Spleen (tissue), 11 donors: ENCODE data around the gene STAT2. TPM values are rescaled to one million over a fixed set of nuclear protein-coding genes. Genes with fewer than 3 reads are reported as not detected.

Source experiments
- DNase-seq: peaks from one replicate; pipeline ENCODE4 v3.0.0-alpha.2; 2020
- H3K27ac ChIP-seq, 8 donors: fragments of 200-600 bp; sonication (generic) in 7 of 8; 1 replicate in 4 of 8; 2 replicates in 4 of 8; pipeline versions ENCODE4 v1.5.0 to v1.8.0; 2016 to 2021; ENCODE audit warnings: inconsistent platforms in 4 of 8, mild to moderate bottlenecking in 4 of 8, moderate library complexity in 1 of 8
- H3K27me3 ChIP-seq, 7 donors: fragments of 200-600 bp; sonication (generic) in 6 of 7; replicated peaks in 1 of 7; 1 replicate in 4 of 7; 2 replicates in 3 of 7; pipeline versions ENCODE4 v1.5.0 to v1.8.0; 2016 to 2021; ENCODE audit warnings: inconsistent platforms in 3 of 7, mild to moderate bottlenecking in 1 of 7
- H3K36me3 ChIP-seq, 6 donors: fragments of 200-600 bp; sonication (generic) in 5 of 6; 1 replicate in 4 of 6; 2 replicates in 2 of 6; pipeline versions ENCODE4 v1.5.0 to v1.8.0; 2016 to 2021; ENCODE audit warnings: inconsistent platforms in 2 of 6
- H3K4me1 ChIP-seq, 6 donors: fragments of 200-600 bp; sonication (generic) in 5 of 6; 1 replicate in 3 of 6; 2 replicates in 3 of 6; pipeline versions ENCODE4 v1.5.0 to v1.8.0; 2016 to 2021; ENCODE audit warnings: inconsistent platforms in 3 of 6
- H3K4me3 ChIP-seq, 8 donors: fragments of 200-600 bp; sonication (generic) in 7 of 8; 1 replicate in 4 of 8; 2 replicates in 4 of 8; pipeline versions ENCODE4 v1.5.0 to v1.8.0; 2016 to 2021; ENCODE audit warnings: inconsistent platforms in 4 of 8, mild to moderate bottlenecking in 4 of 8, moderate library complexity in 2 of 8
- H3K9me3 ChIP-seq, 8 donors: fragments of 200-600 bp; sonication (generic) in 7 of 8; 1 replicate in 4 of 8; 2 replicates in 4 of 8; pipeline versions ENCODE4 v1.5.0 to v1.8.0; 2016 to 2021; ENCODE audit warnings: inconsistent platforms in 4 of 8
- POLR2A ChIP-seq, 3 donors: fragments of 450-650 bp; IDR thresholded peaks; one replicate each; pipeline ENCODE4 v1.5.1; 2017; ENCODE audit warnings: antibody characterized with exemption in 3 of 3, mild to moderate bottlenecking in 1 of 3
- POLR2AphosphoS5 ChIP-seq, 3 donors: sonication (generic); formaldehyde crosslinking; IDR thresholded peaks; one replicate each; pipeline ENCODE4 v1.5.1; 2017; ENCODE audit warnings: antibody characterized with exemption in 3 of 3
- WGBS, 5 donors: extraction: QIAGEN DNeasy Blood & Tissue Kit in 3 of 5; methylation state at CpG; one replicate each; pipeline versions ENCODE4 v1.1.5 to v1.1.7; 2013 to 2018; 5-methylcytosine and 5-hydroxymethylcytosine counted together
- intact Hi-C: fragments of 100-400 bp; cut with DNase I; formaldehyde crosslinking; loops from one replicate; pipeline ENCODE4 v1.15.0; 2023; ENCODE audit warnings: low total_unique reads
- polyA plus RNA-seq, 3 donors: library from polyadenylated mRNA; stranded (reverse); fragments of 200-250 nt; gene quantifications; one replicate each; pipeline ENCODE4 v1.2.1, GENCODE V29; 2013
- total RNA-seq, 7 donors: library from RNA; depleted of rRNA in 3 of 7; stranded (reverse); fragments of >200 nt in 3 of 7; fragmentation: NEBNext Ultra II Directional in 4 of 7; extraction: Animal tissue kit (Norgen Biotek cat#: 25700) in 4 of 7; gene quantifications; one replicate each; pipeline versions ENCODE4 v1.1.0 to v1.2.1, GENCODE V29; 2016 to 2021
- TF ChIP-seq, protein P1 (sequence below), 11 experiments: fragments of 200-600 bp in 7 of 11; fragments of 450-650 bp in 4 of 11; sonication (generic) in 4 of 11; IDR thresholded peaks in 8 of 11; conservative IDR thresholded peaks in 3 of 11; 1 replicate in 7 of 11; 2 replicates in 4 of 11; pipeline versions ENCODE4 v1.4.0 to v1.8.0; 2016 to 2021; ENCODE audit warnings: antibody characterized with exemption in 11 of 11, inconsistent platforms in 4 of 11, mild to moderate bottlenecking in 1 of 11
- donor health status: healthy with polysubstance abuse.
- donor health status: DM: no; HTN: no; CAD: no; lungs with moderate emphysema.
- donor health status: DM: no; HTN: no; CAD: no.
- donor health status: Bipolar disorder and iron deficiency.
- donor health status: healthy.
- donor health status: DM: no; HTN: no; CAD: no.
- donor health status: DM: yes; HTN: yes; CAD: no.

STAT2 gene
- total and polyA plus RNA-seq, 10 donors: 41.5 to 262 (median 230) TPM

DNA sequence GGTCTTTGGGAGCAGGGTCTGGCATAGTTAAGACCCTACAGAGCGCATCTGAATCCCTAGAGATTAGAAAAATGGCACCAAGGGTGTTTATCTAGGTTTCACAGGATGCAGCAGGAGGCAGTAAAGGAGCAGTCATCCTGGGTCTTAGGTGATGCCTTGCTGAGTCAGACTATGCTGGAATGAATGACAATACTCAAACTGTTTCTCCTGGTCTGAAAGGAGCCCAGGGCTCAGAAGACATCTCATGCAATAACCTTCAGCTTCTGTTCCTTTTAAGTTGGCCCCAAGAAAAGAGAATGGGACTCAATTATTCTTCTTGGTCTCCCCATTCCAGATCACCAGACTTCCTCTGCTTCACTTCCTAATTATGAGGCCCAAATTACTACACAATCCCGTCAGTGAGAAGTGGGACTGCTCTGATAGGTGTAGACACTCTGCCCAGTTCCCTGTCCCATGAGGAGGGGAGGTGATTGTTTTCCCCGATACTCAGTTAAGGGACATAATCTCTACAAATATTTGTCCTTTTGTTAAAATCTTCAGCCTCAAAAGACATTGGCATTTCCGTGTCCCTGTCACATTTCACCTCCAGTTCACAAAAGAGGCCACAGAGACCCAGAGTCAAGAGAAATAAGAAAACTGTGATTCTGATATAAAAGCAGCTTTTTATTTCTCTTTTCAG is 17.5 kb upstream of the STAT2 start:
- H3K27ac ChIP-seq: peak overlapping the region in 3 of 8 donors; percentile 73 to 85 (median 79)
- TF ChIP-seq, protein P1, sequence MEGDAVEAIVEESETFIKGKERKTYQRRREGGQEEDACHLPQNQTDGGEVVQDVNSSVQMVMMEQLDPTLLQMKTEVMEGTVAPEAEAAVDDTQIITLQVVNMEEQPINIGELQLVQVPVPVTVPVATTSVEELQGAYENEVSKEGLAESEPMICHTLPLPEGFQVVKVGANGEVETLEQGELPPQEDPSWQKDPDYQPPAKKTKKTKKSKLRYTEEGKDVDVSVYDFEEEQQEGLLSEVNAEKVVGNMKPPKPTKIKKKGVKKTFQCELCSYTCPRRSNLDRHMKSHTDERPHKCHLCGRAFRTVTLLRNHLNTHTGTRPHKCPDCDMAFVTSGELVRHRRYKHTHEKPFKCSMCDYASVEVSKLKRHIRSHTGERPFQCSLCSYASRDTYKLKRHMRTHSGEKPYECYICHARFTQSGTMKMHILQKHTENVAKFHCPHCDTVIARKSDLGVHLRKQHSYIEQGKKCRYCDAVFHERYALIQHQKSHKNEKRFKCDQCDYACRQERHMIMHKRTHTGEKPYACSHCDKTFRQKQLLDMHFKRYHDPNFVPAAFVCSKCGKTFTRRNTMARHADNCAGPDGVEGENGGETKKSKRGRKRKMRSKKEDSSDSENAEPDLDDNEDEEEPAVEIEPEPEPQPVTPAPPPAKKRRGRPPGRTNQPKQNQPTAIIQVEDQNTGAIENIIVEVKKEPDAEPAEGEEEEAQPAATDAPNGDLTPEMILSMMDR (IDR thresholded peaks at IDR 0.05 in 8 of 11, conservative IDR thresholded peaks at IDR 0.05 in 3 of 11): no peak
- TF ChIP-seq POLR2AphosphoS5 (IDR thresholded peaks at IDR 0.05): no peak
- no peak for TF ChIP-seq POLR2A (IDR thresholded peaks at IDR 0.05)
- H3K4me1 ChIP-seq: peaks cover 4 to 43% (median 29%) of the 10 kb centered on the region in 6 donors
- intact Hi-C loops: no loop called here
- no peaks in the 10 kb centered on the region for H3K27me3 ChIP-seq
- no peaks in the 10 kb centered on the region for H3K36me3 ChIP-seq
- 65 to 76% (median 73%) methylated on average over 4 of the region's 4 CpGs for WGBS, 5 donors
- H3K4me3 ChIP-seq: no peak overlapping the region
- H3K9me3 ChIP-seq: peaks cover 0 to 5% (median 0%) of the 10 kb centered on the region in 8 donors
- DNase-seq: no peak

DNA sequence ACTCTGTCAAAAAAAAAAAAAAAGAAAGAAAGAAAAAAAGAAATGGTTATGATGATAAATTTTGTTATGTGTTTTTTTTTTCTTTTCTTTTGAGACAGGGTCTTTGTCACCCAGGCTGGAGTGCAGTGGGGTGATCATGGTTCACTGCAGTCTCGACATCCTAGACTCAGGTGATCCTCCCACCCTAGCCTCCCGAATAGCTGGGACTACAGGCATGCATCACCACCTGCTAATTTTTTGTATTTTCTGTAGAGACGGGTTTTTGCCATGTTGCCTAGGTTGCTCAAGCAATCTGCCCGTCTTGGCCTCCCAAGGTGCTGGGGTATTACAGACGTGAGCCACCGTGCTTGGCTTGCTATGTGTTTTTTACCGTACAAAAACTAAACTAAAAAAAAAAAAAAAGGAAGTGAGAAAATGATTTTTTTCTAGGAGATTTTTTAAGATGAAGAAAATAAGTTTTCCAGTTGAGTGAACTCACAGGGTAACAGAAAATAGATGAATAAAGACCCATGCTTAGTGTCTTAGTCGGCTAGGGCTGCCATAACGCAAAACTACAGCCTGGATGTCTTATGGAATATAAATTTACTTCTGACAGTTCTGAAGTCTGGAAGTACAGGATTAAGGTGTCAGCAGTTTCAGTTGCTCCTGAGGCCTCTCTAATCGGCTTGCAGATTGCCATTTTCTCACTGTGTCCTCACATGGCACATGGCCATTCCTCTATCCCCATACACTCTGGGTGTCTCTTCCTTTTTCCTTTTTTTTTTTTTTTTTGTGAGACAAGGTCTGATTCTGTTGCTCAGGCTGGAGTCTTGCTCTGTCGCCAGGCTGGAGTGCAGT is 15.9 kb upstream of the STAT2 start:
- intact Hi-C loops: no loop called here
- WGBS, 5 donors: 47 to 66% (median 58%) methylated on average over 11 of the region's 11 CpGs

DNA sequence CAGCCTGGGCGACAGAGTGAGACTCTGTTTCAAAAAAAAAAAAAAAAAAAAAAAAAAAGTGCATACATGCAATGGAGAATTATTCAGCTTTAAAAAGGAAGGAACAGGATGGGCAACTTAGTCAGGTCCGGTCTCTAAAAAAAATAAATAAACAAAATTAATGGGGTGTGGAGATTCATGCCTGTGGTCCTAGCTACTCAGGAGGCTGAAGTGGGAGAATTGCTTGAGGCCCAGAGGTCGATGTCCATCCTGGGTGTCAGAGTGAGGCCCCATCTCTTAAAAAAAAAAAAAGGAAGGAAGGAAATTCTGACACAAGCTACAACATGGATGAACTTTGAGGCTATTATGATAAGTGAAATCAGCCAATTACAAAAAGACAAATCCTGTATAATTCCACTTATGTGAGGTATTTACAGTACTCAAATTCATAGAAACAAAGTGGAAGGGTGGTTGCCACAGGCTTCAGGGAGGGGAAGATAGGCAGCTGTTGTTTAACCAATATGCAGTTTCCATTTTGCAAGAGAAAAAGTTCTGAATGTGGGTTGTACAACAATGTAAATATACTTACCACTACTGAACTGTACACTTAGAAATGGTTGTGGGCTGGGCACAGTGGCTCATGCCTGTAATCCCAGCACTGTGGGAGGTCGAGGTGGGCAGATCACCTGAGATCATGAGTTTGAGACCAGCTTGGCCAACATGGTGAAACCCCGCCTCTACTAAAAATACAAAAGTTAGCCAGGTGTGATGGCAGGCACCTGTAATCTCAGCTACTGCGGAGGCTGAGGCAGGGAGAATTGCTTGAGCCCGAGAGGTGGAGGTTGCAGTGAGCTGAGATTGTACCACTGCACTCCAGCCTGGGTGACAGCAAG is 15.1 kb upstream of the STAT2 start:
- peak overlapping the region; percentile 15 to 85 (median 66) for H3K27ac ChIP-seq
- no peaks in the 10 kb centered on the region for H3K27me3 ChIP-seq
- H3K4me1 ChIP-seq: peaks cover 4 to 43% (median 29%) of the 10 kb centered on the region in 6 donors
- peaks cover 0 to 5% (median 0%) of the 10 kb centered on the region in 8 donors for H3K9me3 ChIP-seq
- TF ChIP-seq POLR2A (IDR thresholded peaks at IDR 0.05) (no peak), POLR2AphosphoS5 (IDR thresholded peaks at IDR 0.05) (no peak)
- TF ChIP-seq, protein P1 (IDR thresholded peaks at IDR 0.05 in 8 of 11, conservative IDR thresholded peaks at IDR 0.05 in 3 of 11): no peak
- 49 to 66% (median 50%) methylated on average over 7 of the region's 7 CpGs for WGBS, 5 donors
- intact Hi-C loops: no loop called here
- H3K36me3 ChIP-seq: no peaks in the 10 kb centered on the region
- DNase-seq: no peak
- no peak overlapping the region for H3K4me3 ChIP-seq

More for the DNA sequence above, 15.9 kb upstream of the STAT2 start:
- H3K4me1 ChIP-seq: peaks cover 4 to 43% (median 29%) of the 10 kb centered on the region in 6 donors
- peaks cover 0 to 5% (median 0%) of the 10 kb centered on the region in 8 donors for H3K9me3 ChIP-seq
- DNase-seq: peak; percentile 82
- no peak overlapping the region for H3K4me3 ChIP-seq
- no peaks in the 10 kb centered on the region for H3K27me3 ChIP-seq
- TF ChIP-seq POLR2A (IDR thresholded peaks at IDR 0.05) (peak in 1 of 3 donors; percentile 13), POLR2AphosphoS5 (IDR thresholded peaks at IDR 0.05) (peak in 1 of 3 donors; percentile 36)
- TF ChIP-seq, protein P1 (IDR thresholded peaks at IDR 0.05 in 8 of 11, conservative IDR thresholded peaks at IDR 0.05 in 3 of 11): no peak
- H3K36me3 ChIP-seq: no peaks in the 10 kb centered on the region
- H3K27ac ChIP-seq: peak overlapping the region; percentile 44 to 85 (median 66)
